NCI-H2107 (cell line): ENCODE data around the gene C6orf62.
"Not testable (repeated sequence)": the region's sequence is repeated elsewhere in the genome, so short reads cannot be mapped to it uniquely, and the experiment has no call there.

Source experiments
- DNase-seq: peaks from one replicate; lab custom pipeline; 2025; lab: John Stamatoyannopoulos, UW

Gene C6orf62

GRCh38 chr6:24742216-24742738 lies 23.3 kb upstream of the C6orf62 start:
- DNase-seq = no peak

GRCh38 chr6:24740861-24741260 lies 21.9 kb upstream of the C6orf62 start:
- DNase-seq = no peak

GRCh38 chr6:24738741-24739140 lies 19.8 kb upstream of the C6orf62 start:
- DNase-seq = no peak

- not testable (repeated sequence) for DNase-seq
Observed at GRCh38 chr6:24734710-24735109, 15.8 kb upstream of the C6orf62 start.

- DNase-seq = no peak
Observed at GRCh38 chr6:24734166-24734565, 15.2 kb upstream of the C6orf62 start.

GRCh38 chr6:24731456-24732134 lies 12.6 kb upstream of the C6orf62 start:
- not testable (repeated sequence) for DNase-seq

GRCh38 chr6:24730653-24731052 lies 11.7 kb upstream of the C6orf62 start:
- not testable (repeated sequence) for DNase-seq

GRCh38 chr6:24723270-24723669 lies 4.3 kb upstream of the C6orf62 start:
- no peak for DNase-seq

GRCh38 chr6:24721461-24722215 lies 2.7 kb upstream of the C6orf62 start:
- no peak for DNase-seq

GRCh38 chr6:24720604-24721460 lies 1.9 kb upstream of the C6orf62 start:
- DNase-seq = peak; percentile 94

GRCh38 chr6:24720131-24720603 lies 1.2 kb upstream of the C6orf62 start:
- no peak for DNase-seq

- no peak for DNase-seq
Observed at GRCh38 chr6:24718449-24719124, 367 bp downstream of the C6orf62 start.

- not testable (repeated sequence) for DNase-seq
Observed at GRCh38 chr6:24716602-24717148, 2.3 kb downstream of the C6orf62 start.

GRCh38 chr6:24710519-24711303 lies 8.2 kb downstream of the C6orf62 start:
- no peak for DNase-seq

- DNase-seq = no peak
Observed at GRCh38 chr6:24709014-24709711, 9.8 kb downstream of the C6orf62 start.

- DNase-seq = no peak
Observed at GRCh38 chr6:24708612-24709011, 10.3 kb downstream of the C6orf62 start.

GRCh38 chr6:24704468-24704867 lies 14.5 kb downstream of the C6orf62 start:
- DNase-seq = no peak

GRCh38 chr6:24702720-24703282 lies 16.2 kb downstream of the C6orf62 start:
- no peak for DNase-seq
